ENCODE data around the gene PALB2. TPM values are rescaled to one million over a fixed set of nuclear protein-coding genes. Genes with fewer than 3 reads are reported as not detected.

The PALB2 gene
- total and polyA plus RNA-seq, 2 of the 13 experiments (the other 11 are each of a cell fraction or from before 2014, with no cell fraction given) = 12.1 to 40.9 TPM

DNA sequence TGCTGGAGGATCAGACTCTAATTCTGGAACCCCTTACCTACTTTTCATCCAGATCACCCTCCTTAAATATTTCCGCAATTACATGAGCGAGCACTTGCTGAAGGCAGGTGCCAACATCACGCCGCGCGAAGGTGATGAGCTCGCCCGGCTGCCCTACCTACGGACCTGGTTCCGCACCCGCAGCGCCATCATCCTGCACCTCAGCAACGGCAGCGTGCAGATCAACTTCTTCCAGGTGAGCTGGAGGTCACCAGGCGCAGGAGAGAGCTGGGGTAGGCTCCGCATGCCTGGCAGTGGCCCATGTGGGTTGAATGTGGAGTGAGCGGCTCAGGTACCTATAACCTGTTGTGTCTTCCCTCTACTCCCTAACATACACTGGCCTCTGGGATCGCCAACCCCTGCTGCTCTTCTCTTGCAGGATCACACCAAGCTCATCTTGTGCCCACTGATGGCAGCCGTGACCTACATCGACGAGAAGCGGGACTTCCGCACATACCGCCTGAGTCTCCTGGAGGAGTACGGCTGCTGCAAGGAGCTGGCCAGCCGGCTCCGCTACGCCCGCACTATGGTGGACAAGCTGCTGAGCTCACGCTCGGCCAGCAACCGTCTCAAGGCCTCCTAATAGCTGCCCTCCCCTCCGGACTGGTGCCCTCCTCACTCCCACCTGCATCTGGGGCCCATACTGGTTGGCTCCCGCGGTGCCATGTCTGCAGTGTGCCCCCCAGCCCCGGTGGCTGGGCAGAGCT lies 48.5 kb upstream of the PALB2 start (continued):
- TF ChIP-seq TFAP4 (IDR thresholded peaks at IDR 0.05; ENCODE audit: borderline replicate concordance, low read depth) (no peak), ZNF530 (CRISPR knock-in tag; IDR thresholded peaks at IDR 0.05; ENCODE audit: low read depth) (no peak), ZNF780A (CRISPR knock-in tag; IDR thresholded peaks at IDR 0.05) (no peak), ZNF562 (CRISPR knock-in tag; IDR thresholded peaks at IDR 0.05; ENCODE audit: borderline replicate concordance) (no peak), XRCC5 (optimal IDR thresholded peaks at IDR 0.05; ENCODE audit: low read length) (no peak), AGO2 (optimal IDR thresholded peaks at IDR 0.05; ENCODE audit: low read depth, low read length) (peak; percentile 73), ZBTB20 (CRISPR knock-in tag; IDR thresholded peaks at IDR 0.05; ENCODE audit: borderline replicate concordance, low read depth) (no peak), DNMT1 (CRISPR knock-in tag; IDR thresholded peaks at IDR 0.05) (0 out of 2 replicates have a peak, but pooled peaks have one; percentile 34), ZSCAN21 (CRISPR knock-in tag; IDR thresholded peaks at IDR 0.05; ENCODE audit: borderline replicate concordance) (no peak), HNRNPL (IDR thresholded peaks at IDR 0.05; ENCODE audit: low read depth, low read length) (peak; percentile 42; the same call in 1 of the 2 replicates), FOSL1 (CRISPR knock-in tag; IDR thresholded peaks at IDR 0.05; ENCODE audit: borderline replicate concordance) (no peak)

DNA sequence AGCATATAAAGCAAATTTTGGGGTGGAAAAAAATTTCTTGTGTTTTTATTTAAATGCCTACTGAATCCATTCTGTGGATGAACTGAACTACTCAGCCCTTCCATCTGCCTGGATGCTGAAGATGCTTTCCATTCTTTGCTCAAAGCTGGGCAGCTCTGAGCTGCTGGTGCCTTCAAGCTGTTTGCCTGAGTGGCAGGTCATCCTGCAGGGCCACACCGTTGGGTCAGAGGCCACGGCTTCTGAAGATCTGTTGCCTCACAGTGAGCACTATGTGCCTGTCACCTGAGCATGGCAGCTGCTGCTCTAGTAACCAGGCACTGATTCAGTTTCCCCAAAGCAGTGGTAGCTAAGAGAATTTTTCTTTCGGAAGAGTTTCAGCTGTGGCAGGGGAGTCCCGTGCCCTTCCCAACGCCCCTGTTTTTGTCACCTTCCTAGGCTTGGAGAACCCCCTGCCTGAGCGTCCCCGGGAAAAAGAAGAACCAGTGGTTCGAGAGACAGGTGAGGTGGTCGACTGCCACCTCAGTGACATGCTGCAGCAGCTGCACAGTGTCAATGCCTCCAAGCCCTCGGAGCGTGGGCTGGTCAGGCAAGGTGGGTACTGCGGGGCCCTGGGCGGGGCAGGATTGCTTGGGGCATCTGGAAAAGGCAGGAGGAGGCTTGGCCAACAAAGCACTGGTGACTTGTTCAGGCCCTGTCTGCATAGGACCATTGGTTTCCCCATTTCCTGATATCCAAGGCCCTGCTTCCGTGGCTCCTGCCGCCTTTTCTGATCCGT lies 46.1 kb upstream of the PALB2 start:
- H3K9ac ChIP-seq (ENCODE audit: insufficient read depth, low read depth, low read length) = no peak overlapping the region
- no peaks in the 10 kb centered on the region for H3K9me3 ChIP-seq (ENCODE audit: low read length)
- H3K4me2 ChIP-seq (ENCODE audit: low read depth, low read length) = no peak overlapping the region
- BruUV-seq (replicated peaks) = no TSS peak
- in situ Hi-C loops (cut with HindIII; ENCODE audit: extremely low pct_ligation_motif_present, low pct_unique_long_range_greater_than_20kb) (no loop called here), intact Hi-C loops (cut with micrococcal nuclease; ENCODE audit: unreplicated experiment) (no loop called here)
- H3K27ac ChIP-seq (ENCODE audit: extremely low read length, insufficient read depth, low read length) = no peak overlapping the region
- no peak overlapping the region for H2AFZ ChIP-seq (ENCODE audit: low read length)
- CTCF ChIA-PET (ENCODE audit: low intra/inter-chr PET ratio, low total read pairs) = no interaction called here
- 98% methylated on average over 16 of the region's 16 CpGs for WGBS (ENCODE audit: low lambda C conversion rate)
- DNase-seq (ENCODE audit: low spot score) (no peak), ATAC-seq (no peak), FAIRE-seq (no peak)
- no peaks in the 10 kb centered on the region for H3K27me3 ChIP-seq (ENCODE audit: control insufficient read depth in 1 of 2, insufficient read depth in 2 of 2, low read length in 2 of 2)
- no peaks in the 10 kb centered on the region; the same call in 1 of the 2 replicates for H4K20me1 ChIP-seq (ENCODE audit: insufficient read depth, low read length)
- peaks cover 62 to 93% of the 10 kb centered on the region in 2 experiments for H3K36me3 ChIP-seq (replicated peaks in 1 of 2; ENCODE audit: control insufficient read depth in 1 of 2, insufficient read depth in 2 of 2, low read length in 2 of 2)
- H3K4me1 ChIP-seq (ENCODE audit: insufficient read depth, low read length) = peaks cover 1% of the 10 kb centered on the region
- no peak overlapping the region for H3K4me3 ChIP-seq (replicated peaks in 1 of 3; ENCODE audit: insufficient read depth in 1 of 3, low read depth in 2 of 3, low read length in 3 of 3)
- H3K79me2 ChIP-seq (ENCODE audit: insufficient read depth, low read length) = peaks cover 12% of the 10 kb centered on the region
- POLR2A ChIA-PET = no interaction called here
- no peak for TF ChIP-seq ARHGAP35 (CRISPR knock-in tag; IDR thresholded peaks at IDR 0.05; ENCODE audit: borderline replicate concordance)
- no peak for TF ChIP-seq CHCHD3 (CRISPR knock-in tag; IDR thresholded peaks at IDR 0.05)
- TF ChIP-seq FOXO1 (CRISPR knock-in tag; IDR thresholded peaks at IDR 0.05) = 0 out of 2 replicates have a peak, but pooled peaks have one; percentile 6
- TF ChIP-seq AGO2 (optimal IDR thresholded peaks at IDR 0.05; ENCODE audit: low read depth, low read length) = peak; percentile 89
- TF ChIP-seq ZNF333 (CRISPR knock-in tag; IDR thresholded peaks at IDR 0.05; ENCODE audit: borderline replicate concordance) = no peak
- peak; percentile 65 for TF ChIP-seq RBFOX2 (IDR thresholded peaks at IDR 0.05; ENCODE audit: low read depth, low read length)
- no peak for TF ChIP-seq BHLHE40 (IDR thresholded peaks at IDR 0.05; ENCODE audit: low read length)
- TF ChIP-seq ZNF839 (CRISPR knock-in tag; IDR thresholded peaks at IDR 0.05; ENCODE audit: borderline replicate concordance) = no peak
- TF ChIP-seq, protein P1, sequence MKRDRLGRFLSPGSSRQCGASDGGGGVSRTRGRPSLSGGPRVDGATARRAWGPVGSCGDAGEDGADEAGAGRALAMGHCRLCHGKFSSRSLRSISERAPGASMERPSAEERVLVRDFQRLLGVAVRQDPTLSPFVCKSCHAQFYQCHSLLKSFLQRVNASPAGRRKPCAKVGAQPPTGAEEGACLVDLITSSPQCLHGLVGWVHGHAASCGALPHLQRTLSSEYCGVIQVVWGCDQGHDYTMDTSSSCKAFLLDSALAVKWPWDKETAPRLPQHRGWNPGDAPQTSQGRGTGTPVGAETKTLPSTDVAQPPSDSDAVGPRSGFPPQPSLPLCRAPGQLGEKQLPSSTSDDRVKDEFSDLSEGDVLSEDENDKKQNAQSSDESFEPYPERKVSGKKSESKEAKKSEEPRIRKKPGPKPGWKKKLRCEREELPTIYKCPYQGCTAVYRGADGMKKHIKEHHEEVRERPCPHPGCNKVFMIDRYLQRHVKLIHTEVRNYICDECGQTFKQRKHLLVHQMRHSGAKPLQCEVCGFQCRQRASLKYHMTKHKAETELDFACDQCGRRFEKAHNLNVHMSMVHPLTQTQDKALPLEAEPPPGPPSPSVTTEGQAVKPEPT (CRISPR knock-in tag; IDR thresholded peaks at IDR 0.05; ENCODE audit: low read depth) = no peak
- TF ChIP-seq ZNF468 (CRISPR knock-in tag; IDR thresholded peaks at IDR 0.05) = no peak

Data from HepG2 (cell line).